BLaER1 treated with 17β-estradiol and CSF1 and Interleukin-3, amounts not matched to agents 10 nM and 100 nM (cell line): ENCODE measurements around the gene CHRND.

ENCODE experiments used
- H3K27ac ChIP-seq, 11 experiments: shearing (Covaris generic); formaldehyde crosslinking; 2 replicates each; pipeline ENCODE4 v1.8.1; 2022
- H3K27me3 ChIP-seq, 11 experiments: shearing (Covaris generic); formaldehyde crosslinking; 2 replicates each; pipeline ENCODE4 v1.8.1; 2022
- H3K36me3 ChIP-seq, 11 experiments: shearing (Covaris generic); formaldehyde crosslinking; 2 replicates each; pipeline ENCODE4 v1.8.1; 2022
- H3K4me1 ChIP-seq, 10 experiments: shearing (Covaris generic); formaldehyde crosslinking; 2 replicates each; pipeline ENCODE4 v1.8.1; 2022
- H3K4me2 ChIP-seq, 11 experiments: shearing (Covaris generic); formaldehyde crosslinking; 2 replicates each; pipeline ENCODE4 v1.8.1; 2022
- H3K4me3 ChIP-seq, 10 experiments: shearing (Covaris generic); formaldehyde crosslinking; 2 replicates each; pipeline ENCODE4 v1.8.1; 2022
- H3K9ac ChIP-seq, 11 experiments: shearing (Covaris generic); formaldehyde crosslinking; 2 replicates each; pipeline ENCODE4 v1.8.1; 2022
- H3K9me3 ChIP-seq, 11 experiments: shearing (Covaris generic); formaldehyde crosslinking; replicated peaks in 1 of 11; 2 replicates each; pipeline ENCODE4 v1.8.1; 2022
- H4K20me1 ChIP-seq, 11 experiments: shearing (Covaris generic); formaldehyde crosslinking; 2 replicates each; pipeline ENCODE4 v1.8.1; 2022
- Cebpa-rat ChIP-seq, 11 experiments: shearing (Covaris generic); IDR thresholded peaks; 2 replicates each; pipeline ENCODE4 v1.8.1; 2022

CHRND gene

GRCh38 chr2:232523682-232524597 lies 2.0 kb upstream of the CHRND start:
- no peak for TF ChIP-seq Cebpa-rat (IDR thresholded peaks at IDR 0.05)
- Histone ChIP-seq H3K4me3 (peak overlapping the region; percentile 51 to 69 (median 60)), H3K9me3 (no peaks in the 10 kb centered on the region), H3K27ac (no peak overlapping the region), H3K27me3 (peaks cover 33 to 47% (median 38%) of the 10 kb centered on the region in 11 experiments), H4K20me1 (peaks cover 0 to 30% (median 15%) of the 10 kb centered on the region in 11 experiments; a peak in 19 of 22 replicates), H3K4me2 (peak overlapping the region; percentile 90 to 100 (median 97)), H3K4me1 (peaks cover 30 to 60% (median 52%) of the 10 kb centered on the region in 10 experiments), H3K9ac (peak overlapping the region; percentile 19 to 68 (median 49); a peak in 16 of 22 replicates), H3K36me3 (no peaks in the 10 kb centered on the region)

DNA sequence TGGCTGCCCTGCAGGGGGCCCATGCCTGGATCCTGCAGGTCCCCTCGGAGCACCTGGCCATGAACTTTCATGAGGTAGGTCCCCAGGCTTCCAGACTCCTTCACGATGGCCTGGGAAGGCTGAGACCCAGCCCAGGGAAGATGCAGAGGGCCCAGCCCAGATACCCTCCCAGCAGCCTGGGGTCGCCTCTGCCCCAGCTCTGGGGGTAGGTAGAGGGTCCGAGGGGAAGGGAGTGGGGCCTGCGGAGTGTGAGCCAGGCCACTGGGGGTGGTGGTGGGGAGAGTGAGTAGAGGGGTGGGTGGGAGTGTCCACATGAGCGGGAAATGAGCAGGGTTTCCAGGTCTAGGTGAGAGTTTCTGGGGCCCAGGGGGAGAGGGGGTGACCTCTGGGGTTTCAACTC lies 1.2 kb upstream of the CHRND start:
- TF ChIP-seq Cebpa-rat (IDR thresholded peaks at IDR 0.05) = no peak
- H3K9me3 ChIP-seq = no peaks in the 10 kb centered on the region

GRCh38 chr2:232525199-232525598 lies 761 bp upstream of the CHRND start:
- Histone ChIP-seq H4K20me1 (peaks cover 0 to 30% (median 15%) of the 10 kb centered on the region in 11 experiments; a peak in 19 of 22 replicates), H3K27ac (no peak overlapping the region), H3K4me3 (no peak overlapping the region), H3K9ac (peak overlapping the region in 1 of 11 experiments; percentile 50; a peak in 2 of 22 replicates), H3K9me3 (no peaks in the 10 kb centered on the region), H3K27me3 (peaks cover 33 to 47% (median 38%) of the 10 kb centered on the region in 11 experiments), H3K4me1 (peaks cover 39 to 73% (median 65%) of the 10 kb centered on the region in 10 experiments), H3K4me2 (peak overlapping the region in 8 of 11 experiments; percentile 44 to 100 (median 94); a peak in 15 of 22 replicates), H3K36me3 (no peaks in the 10 kb centered on the region)
- TF ChIP-seq Cebpa-rat (IDR thresholded peaks at IDR 0.05) = no peak

More for the DNA sequence above, 1.2 kb upstream of the CHRND start:
- Histone ChIP-seq H3K4me1 (peaks cover 38 to 69% (median 60%) of the 10 kb centered on the region in 10 experiments), H3K4me3 (peak overlapping the region in 6 of 10 experiments; percentile 55 to 69 (median 62); a peak in 7 of 20 replicates), H4K20me1 (peaks cover 0 to 30% (median 15%) of the 10 kb centered on the region in 11 experiments; a peak in 19 of 22 replicates), H3K4me2 (peak overlapping the region; percentile 90 to 100 (median 97); a peak in 21 of 22 replicates), H3K27me3 (peaks cover 33 to 47% (median 38%) of the 10 kb centered on the region in 11 experiments), H3K9ac (peak overlapping the region in 1 of 11 experiments; percentile 50; a peak in 4 of 22 replicates), H3K36me3 (no peaks in the 10 kb centered on the region), H3K27ac (no peak overlapping the region)

DNA sequence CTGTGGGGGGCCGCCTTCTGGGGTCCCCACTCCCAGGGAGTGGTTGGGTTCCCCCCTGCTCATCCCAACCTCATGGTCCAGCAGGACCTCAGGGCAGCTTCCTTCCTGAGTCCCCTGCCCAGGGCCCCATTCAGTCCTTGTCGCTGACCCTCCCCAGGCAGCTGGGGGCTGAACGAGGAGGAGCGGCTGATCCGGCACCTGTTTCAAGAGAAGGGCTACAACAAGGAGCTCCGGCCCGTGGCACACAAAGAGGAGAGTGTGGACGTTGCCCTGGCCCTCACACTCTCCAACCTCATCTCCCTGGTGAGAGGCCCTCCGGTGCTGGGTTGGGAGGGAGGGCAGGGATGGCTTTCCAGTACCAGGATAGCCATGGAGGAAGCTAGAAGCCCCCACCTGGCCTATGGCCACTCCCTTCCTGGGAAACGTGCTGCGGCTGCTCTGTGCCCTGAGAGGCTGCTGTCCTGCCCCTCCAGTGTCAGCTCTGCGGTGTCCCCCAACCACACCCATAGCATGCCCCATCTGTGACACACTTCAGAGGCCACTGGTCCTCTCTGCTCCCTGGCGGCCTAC lies 497 bp downstream of the CHRND start:
- H3K9me3 ChIP-seq = no peaks in the 10 kb centered on the region
- H3K36me3 ChIP-seq = no peaks in the 10 kb centered on the region
- no peak overlapping the region for H3K4me3 ChIP-seq
- peaks cover 32 to 38% (median 33%) of the 10 kb centered on the region in 11 experiments for H3K27me3 ChIP-seq
- peaks cover 0 to 23% (median 15%) of the 10 kb centered on the region in 11 experiments; a peak in 19 of 22 replicates for H4K20me1 ChIP-seq
- H3K4me2 ChIP-seq = no peak overlapping the region
- H3K27ac ChIP-seq = no peak overlapping the region
- H3K9ac ChIP-seq = no peak overlapping the region
- no peak for TF ChIP-seq Cebpa-rat (IDR thresholded peaks at IDR 0.05)
- peaks cover 39 to 84% (median 76%) of the 10 kb centered on the region in 10 experiments for H3K4me1 ChIP-seq

DNA sequence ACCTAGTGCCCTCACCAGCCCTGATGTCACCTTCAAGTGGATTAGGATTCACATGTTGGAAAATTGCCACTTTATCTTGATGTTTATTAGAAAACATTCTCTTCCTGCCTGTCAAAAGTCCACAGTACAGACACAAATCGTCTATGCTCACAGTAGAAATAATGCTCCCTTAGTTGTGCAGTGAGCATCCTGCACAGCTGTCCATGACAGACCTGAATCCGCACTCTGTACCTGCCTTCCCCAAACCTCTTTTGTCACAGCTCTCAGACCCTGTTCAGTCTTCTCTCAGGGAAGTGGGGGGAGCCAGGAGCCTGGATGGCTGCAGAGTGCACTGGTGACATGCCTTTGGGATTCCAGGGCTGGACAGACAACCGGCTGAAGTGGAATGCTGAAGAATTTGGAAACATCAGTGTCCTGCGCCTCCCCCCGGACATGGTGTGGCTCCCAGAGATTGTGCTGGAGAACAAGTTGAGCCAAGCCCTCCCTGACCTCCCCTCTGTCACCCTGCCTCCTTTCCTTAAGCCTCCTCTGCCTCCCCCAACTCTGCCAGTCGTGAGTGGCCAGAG lies 2.0 kb downstream of the CHRND start:
- Histone ChIP-seq H3K4me3 (no peak overlapping the region), H3K4me2 (peak overlapping the region; percentile 75 to 92 (median 84)), H3K9ac (peak overlapping the region in 3 of 11 experiments; percentile 47 to 60 (median 52); a peak in 2 of 22 replicates), H3K27me3 (peaks cover 17 to 22% (median 18%) of the 10 kb centered on the region in 11 experiments), H3K36me3 (no peaks in the 10 kb centered on the region), H3K27ac (peak overlapping the region in 3 of 11 experiments; percentile 38 to 63 (median 48); a peak in 4 of 22 replicates), H3K9me3 (no peaks in the 10 kb centered on the region), H4K20me1 (peaks cover 0 to 15% (median 8%) of the 10 kb centered on the region in 11 experiments; a peak in 19 of 22 replicates), H3K4me1 (peaks cover 34 to 85% (median 79%) of the 10 kb centered on the region in 10 experiments)
- no peak for TF ChIP-seq Cebpa-rat (IDR thresholded peaks at IDR 0.05)

DNA sequence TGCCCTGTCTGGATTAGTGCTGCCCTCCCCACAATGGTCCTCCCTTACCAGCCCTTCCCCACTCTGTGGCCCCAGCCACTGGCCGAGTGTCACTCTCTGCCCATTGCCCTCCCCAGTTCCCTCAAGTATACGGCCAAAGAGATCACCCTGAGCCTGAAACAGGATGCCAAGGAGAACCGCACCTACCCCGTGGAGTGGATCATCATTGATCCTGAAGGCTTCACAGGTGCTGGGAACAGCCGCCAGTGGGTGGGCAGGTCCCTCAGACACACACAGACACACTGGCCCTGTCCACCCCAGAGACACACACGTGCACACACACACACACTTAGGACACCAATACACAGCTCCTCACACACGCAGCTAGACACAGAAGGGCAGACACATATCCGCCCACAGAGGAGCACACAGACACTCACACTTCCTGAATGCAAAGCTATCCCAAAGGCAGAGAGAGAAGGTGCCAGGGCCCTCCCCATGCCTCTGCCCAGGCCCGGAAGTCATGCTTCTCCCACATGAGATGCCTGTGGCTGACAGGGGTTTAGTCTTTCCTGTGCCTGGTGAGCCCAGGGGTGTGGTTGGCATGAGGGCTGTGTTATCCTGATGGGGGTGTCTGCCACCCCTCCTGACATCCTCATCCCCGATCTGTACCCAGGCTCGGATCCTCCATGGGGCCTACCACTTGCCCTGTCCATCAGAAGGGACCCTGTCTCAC lies 2.9 kb downstream of the CHRND start:
- H3K4me1 ChIP-seq = peaks cover 25 to 85% (median 74%) of the 10 kb centered on the region in 10 experiments
- H3K27me3 ChIP-seq = peaks cover 8 to 13% (median 9%) of the 10 kb centered on the region in 11 experiments
- TF ChIP-seq Cebpa-rat (IDR thresholded peaks at IDR 0.05) = no peak
- peaks cover 0 to 6% (median 0%) of the 10 kb centered on the region in 11 experiments; a peak in 6 of 22 replicates for H4K20me1 ChIP-seq
- H3K27ac ChIP-seq = peak overlapping the region in 10 of 11 experiments; percentile 15 to 63 (median 42); a peak in 18 of 22 replicates
- no peaks in the 10 kb centered on the region for H3K36me3 ChIP-seq
- peak overlapping the region; percentile 75 to 92 (median 84) for H3K4me2 ChIP-seq
- H3K4me3 ChIP-seq = peak overlapping the region in 2 of 10 experiments; percentile 16; a peak in 3 of 20 replicates
- peak overlapping the region in 9 of 11 experiments; percentile 6 to 60 (median 38); a peak in 13 of 22 replicates for H3K9ac ChIP-seq
- H3K9me3 ChIP-seq = no peaks in the 10 kb centered on the region

- no peaks in the 10 kb centered on the region for H3K36me3 ChIP-seq
- peak overlapping the region in 7 of 11 experiments; percentile 38 to 63 (median 42); a peak in 10 of 22 replicates for H3K27ac ChIP-seq
- peak overlapping the region in 10 of 11 experiments; percentile 75 to 92 (median 83); a peak in 20 of 22 replicates for H3K4me2 ChIP-seq
- TF ChIP-seq Cebpa-rat (IDR thresholded peaks at IDR 0.05) = no peak
- H3K4me1 ChIP-seq = peaks cover 18 to 86% (median 69%) of the 10 kb centered on the region in 10 experiments
- H3K27me3 ChIP-seq = 0 out of 22 replicates have a peak, but pooled peaks cover 0 to 2% (median 0%) of the 10 kb centered on the region in 11 experiments
- peaks cover 0 to 4% (median 0%) of the 10 kb centered on the region in 11 experiments; a peak in 1 of 22 replicates for H4K20me1 ChIP-seq
- H3K9me3 ChIP-seq = no peaks in the 10 kb centered on the region
- no peak overlapping the region for H3K4me3 ChIP-seq
- H3K9ac ChIP-seq = peak overlapping the region in 5 of 11 experiments; percentile 25 to 60 (median 45); a peak in 5 of 22 replicates
Measured at GRCh38 chr2:232529806-232530547, 4.0 kb downstream of the CHRND start.
